Brain microvascular endothelial cell (primary cell): ENCODE data around the gene OR5W2.
"Not testable (repeated sequence)": the region's sequence is repeated elsewhere in the genome, so short reads cannot be mapped to it uniquely, and the experiment has no call there.

Experiments
- DNase-seq: peaks from one replicate; pipeline ENCODE4 v3.0.0-alpha.2; 2020
- H3K27ac ChIP-seq: fragments of 250-450 bp; sonication (Bioruptor Pico); 2 replicates; pipeline ENCODE4 v1.5.1; 2020; ENCODE audit warnings: mild to moderate bottlenecking, moderate library complexity
- H3K27me3 ChIP-seq: fragments of 250-450 bp; sonication (Bioruptor Pico); replicated peaks from 2 replicates; pipeline ENCODE4 v1.5.1; 2020; ENCODE audit warnings: mild to moderate bottlenecking
- H3K36me3 ChIP-seq: fragments of 250-450 bp; sonication (Bioruptor Pico); replicated peaks from 2 replicates; pipeline ENCODE4 v1.5.1; 2020; ENCODE audit warnings: mild to moderate bottlenecking
- H3K4me3 ChIP-seq: 2 replicates; pipeline ENCODE4 v1.5.1; 2011; ENCODE audit warnings: low read depth, mild to moderate bottlenecking, control low read depth, low read length, moderate library complexity
- CTCF ChIP-seq: IDR thresholded peaks from 2 replicates; pipeline ENCODE4 v1.5.1; 2011; ENCODE audit warnings: low read depth, mild to moderate bottlenecking, moderate library complexity, low read length, control low read depth, inconsistent platforms; ENCODE audit errors: missing control alignments
- in situ Hi-C: cut with HindIII; loops from 2 replicates; pipeline ENCODE4 v1.10.0; 2017; ENCODE audit warnings: low sequenced_read_pairs, low pct_ligation_motif_present

OR5W2 gene

GRCh38 chr11:55902308-55902707 lies 12.1 kb downstream of the OR5W2 start:
- no peaks in the 10 kb centered on the region for H3K27me3 ChIP-seq
- DNase-seq: no peak
- TF ChIP-seq CTCF: no peak
- no peaks in the 10 kb centered on the region for H3K36me3 ChIP-seq
- in situ Hi-C loops: no loop called here
- H3K27ac ChIP-seq: no peak overlapping the region
- no peak overlapping the region for H3K4me3 ChIP-seq

DNA sequence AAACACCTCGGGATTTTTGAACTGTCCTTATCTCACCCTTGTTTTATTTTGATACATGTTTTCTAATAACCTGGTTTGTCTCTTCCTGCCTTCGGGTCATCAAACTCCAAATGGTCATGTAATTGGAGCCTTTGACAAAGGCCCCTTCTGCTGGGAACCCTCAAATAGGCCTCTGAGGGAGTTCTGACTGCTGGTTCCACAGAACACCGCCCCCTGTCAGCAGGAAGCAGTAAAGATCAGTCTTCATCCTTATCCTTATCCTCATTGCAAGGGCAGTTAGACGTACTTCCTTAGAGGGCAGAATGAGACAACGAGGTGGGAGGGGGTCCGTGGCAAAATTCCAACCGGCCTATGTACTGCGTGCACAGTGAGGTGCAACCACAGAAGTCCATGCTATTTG lies 19.2 kb downstream of the OR5W2 start:
- in situ Hi-C loops: no loop called here
- DNase-seq: no peak
- no peak overlapping the region for H3K4me3 ChIP-seq
- H3K36me3 ChIP-seq: no peaks in the 10 kb centered on the region
- H3K27ac ChIP-seq: no peak overlapping the region
- no peak for TF ChIP-seq CTCF
- H3K27me3 ChIP-seq: no peaks in the 10 kb centered on the region

GRCh38 chr11:55885481-55885880 lies 28.9 kb downstream of the OR5W2 start:
- DNase-seq, H3K27ac ChIP-seq, H3K4me3 ChIP-seq, H3K36me3 ChIP-seq, in situ Hi-C loops, H3K27me3 ChIP-seq: not testable (repeated sequence)

DNA sequence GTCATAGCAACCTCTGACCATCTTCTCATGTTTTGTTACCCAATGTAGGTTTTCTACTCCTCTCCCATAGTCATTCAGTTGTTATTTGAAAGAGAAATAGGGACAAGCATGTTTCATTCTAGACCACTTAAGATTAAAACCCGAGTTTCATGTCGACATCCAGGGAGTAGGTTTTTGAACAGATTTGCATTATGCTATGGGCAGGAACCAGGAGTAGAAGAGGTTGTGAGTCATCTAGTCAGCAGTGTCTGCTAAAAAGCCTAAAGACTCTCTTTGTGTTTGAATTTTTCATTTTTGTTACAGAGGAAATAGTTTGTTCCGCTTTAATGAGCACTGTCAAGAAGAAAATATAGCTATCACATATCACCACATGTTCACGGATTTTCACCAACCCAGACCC lies 29.4 kb downstream of the OR5W2 start:
- H3K36me3 ChIP-seq, H3K27ac ChIP-seq, in situ Hi-C loops, H3K4me3 ChIP-seq, DNase-seq, H3K27me3 ChIP-seq: not testable (repeated sequence)

DNA sequence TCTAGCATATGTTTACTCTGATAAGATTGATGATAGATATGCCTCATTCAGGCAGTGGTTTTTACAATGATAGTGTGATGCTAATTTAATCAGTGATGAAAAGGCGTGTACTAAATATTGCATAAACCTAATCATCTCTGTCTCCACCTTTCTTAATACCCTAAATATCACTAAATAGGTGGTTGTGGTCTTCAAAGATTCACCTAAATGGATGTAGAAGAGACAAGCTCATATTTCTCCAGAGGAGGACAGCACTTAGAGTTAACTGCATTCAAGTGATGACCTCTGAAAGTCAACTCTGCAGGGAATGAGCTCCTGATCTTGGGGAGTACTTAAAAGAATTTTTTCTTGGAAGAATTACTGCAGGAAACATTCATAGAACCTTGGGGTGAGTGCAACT lies 31.4 kb downstream of the OR5W2 start, which contains the start of gene TRIM51:
TSS of gene TRIM51 (plus strand) at position 301 of the 400 bp plus-strand sequence. CDS start 2,132 bp downstream, outside the sequence.
- H3K27me3 ChIP-seq, H3K27ac ChIP-seq, H3K4me3 ChIP-seq, in situ Hi-C loops, DNase-seq, H3K36me3 ChIP-seq: not testable (repeated sequence)

- in situ Hi-C loops, H3K4me3 ChIP-seq, H3K36me3 ChIP-seq, H3K27ac ChIP-seq, DNase-seq, H3K27me3 ChIP-seq: not testable (repeated sequence)
Measured at GRCh38 chr11:55873146-55873545, 41.2 kb downstream of the OR5W2 start.

- H3K27ac ChIP-seq, DNase-seq, H3K4me3 ChIP-seq, H3K36me3 ChIP-seq, H3K27me3 ChIP-seq, in situ Hi-C loops: not testable (repeated sequence)
Measured at GRCh38 chr11:55872731-55873130, 41.7 kb downstream of the OR5W2 start.

GRCh38 chr11:55867354-55867753 lies 47.0 kb downstream of the OR5W2 start:
- in situ Hi-C loops, H3K36me3 ChIP-seq, DNase-seq, H3K27ac ChIP-seq, H3K27me3 ChIP-seq, H3K4me3 ChIP-seq: not testable (repeated sequence)
